IMR-90 (cell line): Measurements from ENCODE around the gene PLA2G4D. TPM values are rescaled to one million over a fixed set of nuclear protein-coding genes. Genes with fewer than 3 reads are reported as not detected.
A peak's percentile ranks its signal among the peaks of the same experiment; 100 is the strongest.

Experiments
- ATAC-seq: fragments of 200-7000 bp; cut with Tn5 transposase; 2 replicates; pipeline ENCODE4 v1.9.1; 2020; ENCODE audit warnings: low read depth, mild to moderate bottlenecking, moderate library complexity
- BruUV-seq: library from RNA; stranded (reverse); fragments of 400-500 nt; replicated peaks from 2 replicates; lab custom pipeline; 2021; lab: Mats Ljungman, UMichigan
- CTCF ChIA-PET: fragments of 300-600 bp; formaldehyde crosslinking; extraction: SDS; loops from one replicate; lab custom pipeline; 2021; ENCODE audit warnings: antibody characterized with exemption; lab: Yijun Ruan, JAX
- POLR2A ChIA-PET: fragments of 300-600 bp; sonication (Branson Sonifier 250); formaldehyde crosslinking; loops from one replicate; lab custom pipeline; 2022; ENCODE audit warnings: antibody characterized with exemption; ENCODE audit not compliant: unreplicated experiment; lab: Charles Lee
- DNase-seq: peaks from one replicate; pipeline ENCODE4 v3.0.0; 2013
- H2AFZ ChIP-seq: replicated peaks from 2 replicates; pipeline ENCODE3; 2013; ENCODE audit warnings: low read length, mild to moderate bottlenecking; ENCODE audit not compliant: poor library complexity
- H2AK5ac ChIP-seq: 2 replicates; pipeline ENCODE4 v1.6.1; 2013; ENCODE audit warnings: low read depth, low read length, inconsistent platforms
- H2AK9ac ChIP-seq: replicated peaks from 2 replicates; pipeline ENCODE3; 2013; ENCODE audit warnings: mild to moderate bottlenecking, low read depth, low read length, moderate library complexity; ENCODE audit not compliant: poor library complexity
- H2BK120ac ChIP-seq: 2 replicates; pipeline ENCODE4 v1.6.1; 2013; ENCODE audit warnings: low read depth, low read length, inconsistent platforms
- H2BK15ac ChIP-seq: 3 replicates; pipeline ENCODE4 v1.6.1; 2013; ENCODE audit warnings: low read depth, low read length, inconsistent platforms
- H2BK20ac ChIP-seq: 2 replicates; pipeline ENCODE4 v1.6.1; 2013; ENCODE audit warnings: low read depth, mild to moderate bottlenecking, inconsistent platforms, low read length, moderate library complexity
- H2BK5ac ChIP-seq: 2 replicates; pipeline ENCODE4 v1.6.1; 2013; ENCODE audit warnings: mild to moderate bottlenecking, low read depth, low read length, inconsistent platforms; ENCODE audit not compliant: poor library complexity, severe bottlenecking
- H3K14ac ChIP-seq: replicated peaks from 2 replicates; pipeline ENCODE4 v1.6.1; 2013; ENCODE audit warnings: low read depth, low read length, inconsistent platforms
- H3K18ac ChIP-seq: 2 replicates; pipeline ENCODE4 v1.6.1; 2013; ENCODE audit warnings: low read depth, low read length, control low read depth
- H3K23ac ChIP-seq: 2 replicates; pipeline ENCODE4 v1.6.1; 2013; ENCODE audit warnings: low read depth, low read length, inconsistent platforms
- H3K27ac ChIP-seq: 2 replicates; pipeline ENCODE4 v1.5.1; 2013; ENCODE audit warnings: mild to moderate bottlenecking, control low read depth, low read length; ENCODE audit not compliant: insufficient read depth
- H3K27me3 ChIP-seq: 2 replicates; pipeline ENCODE4 v1.6.1; 2013; ENCODE audit warnings: low read length; ENCODE audit not compliant: control insufficient read depth, insufficient read depth
- H3K36me3 ChIP-seq: 2 replicates; pipeline ENCODE4 v1.6.1; 2013; ENCODE audit warnings: low read length, mixed read lengths; ENCODE audit not compliant: control insufficient read depth, insufficient read depth
- H3K4ac ChIP-seq: 2 replicates; pipeline ENCODE4 v1.6.1; 2013; ENCODE audit warnings: low read depth, low read length, inconsistent platforms
- H3K4me1 ChIP-seq: 2 replicates; pipeline ENCODE4 v1.6.1; 2013; ENCODE audit warnings: low read length, mixed read lengths; ENCODE audit not compliant: control insufficient read depth, insufficient read depth
- H3K4me2 ChIP-seq: 2 replicates; pipeline ENCODE4 v1.6.1; 2013; ENCODE audit warnings: low read depth, mild to moderate bottlenecking, control low read depth, low read length, moderate library complexity
- H3K4me3 ChIP-seq: 2 replicates; pipeline ENCODE4 v1.5.1; 2013; ENCODE audit warnings: low read depth, mild to moderate bottlenecking, control low read depth, low read length, moderate library complexity; ENCODE audit not compliant: insufficient read depth
- H3K56ac ChIP-seq: 2 replicates; pipeline ENCODE4 v1.6.1; 2013; ENCODE audit warnings: low read length, inconsistent platforms; ENCODE audit not compliant: insufficient read depth; ENCODE audit errors: extremely low read depth
- H3K79me1 ChIP-seq, 2 experiments: 2 replicates each; pipeline ENCODE4 v1.6.1; 2013; ENCODE audit warnings: low read length in 2 of 2, inconsistent platforms in 1 of 2, low read depth in 1 of 2
- H3K9ac ChIP-seq: 2 replicates; pipeline ENCODE4 v1.6.1; 2013; ENCODE audit warnings: low read depth, low read length, control low read depth
- H3K9me1 ChIP-seq: 2 replicates; pipeline ENCODE4 v1.6.1; 2013; ENCODE audit warnings: low read length, inconsistent platforms; ENCODE audit not compliant: insufficient read depth
- H3K9me3 ChIP-seq: 2 replicates; pipeline ENCODE4 v1.6.1; 2013; ENCODE audit warnings: low read length; ENCODE audit not compliant: control insufficient read depth, insufficient read depth
- H4K20me1 ChIP-seq: 2 replicates; pipeline ENCODE4 v1.6.1; 2013; ENCODE audit warnings: low read length, inconsistent platforms; ENCODE audit not compliant: insufficient read depth
- H4K5ac ChIP-seq: 2 replicates; pipeline ENCODE4 v1.6.1; 2013; ENCODE audit warnings: mild to moderate bottlenecking, low read depth, low read length, control low read depth
- H4K8ac ChIP-seq, 2 experiments: 2 replicates each; pipeline ENCODE4 v1.6.1; 2013; ENCODE audit warnings: low read depth in 2 of 2, low read length in 2 of 2, control low read depth in 1 of 2, inconsistent platforms in 1 of 2
- H4K91ac ChIP-seq: 2 replicates; pipeline ENCODE4 v1.6.1; 2013; ENCODE audit warnings: low read depth, low read length, inconsistent platforms; ENCODE audit not compliant: insufficient read depth
- CHD1 ChIP-seq: IDR thresholded peaks from 2 replicates; pipeline ENCODE4 v1.6.1; 2012; ENCODE audit warnings: low read depth, low read length, improper control_type of control experiment
- CTCF ChIP-seq: conservative IDR thresholded peaks from 2 replicates; pipeline ENCODE4 v1.5.1; 2012; ENCODE audit warnings: mild to moderate bottlenecking, low read depth, low read length, improper control_type of control experiment
- ELK1 ChIP-seq: fragments of 150-350 bp; IDR thresholded peaks from 2 replicates; pipeline ENCODE4 v1.6.1; 2016; ENCODE audit warnings: low read depth, mild to moderate bottlenecking, low read length, moderate library complexity, borderline replicate concordance
- MAZ ChIP-seq: IDR thresholded peaks from 2 replicates; pipeline ENCODE4 v1.6.1; 2012; ENCODE audit warnings: low read depth, mild to moderate bottlenecking, low read length, improper control_type of control experiment, moderate library complexity, borderline replicate concordance
- MXI1 ChIP-seq: IDR thresholded peaks from 2 replicates; pipeline ENCODE4 v1.6.1; 2012; ENCODE audit warnings: low read depth, mild to moderate bottlenecking, low read length, moderate library complexity, borderline replicate concordance
- NFE2L2 ChIP-seq: fragments of 150-350 bp; IDR thresholded peaks from 2 replicates; pipeline ENCODE4 v1.6.1; 2016; ENCODE audit warnings: low read depth, mild to moderate bottlenecking, low read length
- RFX5 ChIP-seq: IDR thresholded peaks from 2 replicates; pipeline ENCODE4 v1.8.0; 2012; ENCODE audit warnings: low read depth, mild to moderate bottlenecking, low read length, moderate library complexity
- WGBS, 2 experiments: methylation state at CpG; one replicate each; pipeline versions ENCODE4 v1.1.5 to v1.1.7; 2013; ENCODE audit warnings: missing lambda C conversion rate in 2 of 2; ENCODE audit not compliant: insufficient read length in 1 of 2; ENCODE audit errors: extremely low coverage in 2 of 2; 5-methylcytosine and 5-hydroxymethylcytosine counted together
- dilution Hi-C: fragments of 300-500 bp; cut with HindIII; formaldehyde crosslinking; loops from one replicate; pipeline ENCODE4 v1.14.3; 2018; ENCODE audit warnings: low sequenced_read_pairs; ENCODE audit not compliant: unreplicated experiment
- in situ Hi-C: fragments of 300-500 bp; cut with MboI; formaldehyde crosslinking; loops from 3 replicates; pipeline ENCODE4 v1.14.3; 2019; ENCODE audit warnings: low sequenced_read_pairs, inconsistent platforms, mixed read lengths
- intact Hi-C: fragments of 100-400 bp; cut with micrococcal nuclease; formaldehyde crosslinking; loops from 2 replicates; pipeline ENCODE4 v1.10.0; 2022
- polyA plus RNA-seq, 3 experiments: library from polyadenylated mRNA; depleted of rRNA; stranded (reverse); fragments of >200 nt; gene quantifications; 2 replicates each; pipeline ENCODE4 v1.2.3, GENCODE V29; 2012; ENCODE audit warnings: low replicate concordance in 1 of 3
- total RNA-seq: library from RNA; depleted of rRNA; stranded (reverse); fragments of >200 nt; gene quantifications from 2 replicates; pipeline ENCODE4 v1.2.3, GENCODE V29; 2012

Gene PLA2G4D
- total and polyA plus RNA-seq, 2 of the 4 experiments (the other 2 are of a cell fraction): not detected

- CTCF ChIA-PET: interaction anchor here (0.7 kb wide), 1 partner anchor 45 kb away, joined by 7 read pairs; no protein-coding TSS in a partner anchor
These were observed 51.6 kb downstream of the PLA2G4D start for GRCh38 chr15:42042602-42043400.

More at GRCh38 chr15:42042602-42043400, 51.6 kb downstream of the PLA2G4D start:
- no peak overlapping the region for H2AK5ac ChIP-seq
- no peak overlapping the region for H4K8ac ChIP-seq
- intact Hi-C loops (no loop called here), dilution Hi-C loops (no loop called here), in situ Hi-C loops (no loop called here)
- no peak overlapping the region for H3K9ac ChIP-seq
- DNase-seq: no peak
- H3K56ac ChIP-seq: no peak overlapping the region
- H3K27me3 ChIP-seq: peaks cover 55% of the 10 kb centered on the region
- H3K4me1 ChIP-seq: no peaks in the 10 kb centered on the region
- H3K4ac ChIP-seq: no peak overlapping the region
- H3K4me2 ChIP-seq: no peak overlapping the region
- no peak overlapping the region for H2BK20ac ChIP-seq
- H4K91ac ChIP-seq: no peak overlapping the region
- no peak overlapping the region for H2BK5ac ChIP-seq
- no peak for ATAC-seq
- TF ChIP-seq MAZ: no peak
- no peak for TF ChIP-seq NFE2L2
- no peak for TF ChIP-seq MXI1
- no peak for TF ChIP-seq ELK1
- no peak for TF ChIP-seq RFX5
- TF ChIP-seq CHD1: no peak
- no peak for TF ChIP-seq CTCF
- H3K4me3 ChIP-seq: no peak overlapping the region
- no peaks in the 10 kb centered on the region for H4K20me1 ChIP-seq
- no peaks in the 10 kb centered on the region for H3K36me3 ChIP-seq
- H3K9me3 ChIP-seq: no peaks in the 10 kb centered on the region
- no peaks in the 10 kb centered on the region for H3K9me1 ChIP-seq
- no peak overlapping the region for H2BK15ac ChIP-seq
- 81% methylated on average over 2 of the region's 5 CpGs; no CpG with 5 or more reads in 1 of the 2 experiments for WGBS, 2 experiments
- H3K14ac ChIP-seq: no peak overlapping the region
- peak overlapping the region; percentile 5 for H2AK9ac ChIP-seq
- no peak overlapping the region for H4K5ac ChIP-seq
- no peak overlapping the region for H3K18ac ChIP-seq
- no peaks in the 10 kb centered on the region for H3K79me1 ChIP-seq
- BruUV-seq: no TSS peak
- H3K23ac ChIP-seq: no peak overlapping the region
- no peak overlapping the region for H2BK120ac ChIP-seq
- H2AFZ ChIP-seq: no peak overlapping the region
- POLR2A ChIA-PET: no interaction called here
- H3K27ac ChIP-seq: no peak overlapping the region
